HG03521 (cell line): ENCODE data around the gene CCDC51.
"Not testable (repeated sequence)": the region's sequence is repeated elsewhere in the genome, so short reads cannot be mapped to it uniquely, and the experiment has no call there.

ENCODE experiments used
- ATAC-seq: cut with Tn5 transposase; IDR thresholded peaks from one replicate; pipeline ENCODE4 v1.9.1; 2021; ENCODE audit warnings: mild to moderate bottlenecking, moderate library complexity; ENCODE audit not compliant: unreplicated experiment

CCDC51 gene, protein sequence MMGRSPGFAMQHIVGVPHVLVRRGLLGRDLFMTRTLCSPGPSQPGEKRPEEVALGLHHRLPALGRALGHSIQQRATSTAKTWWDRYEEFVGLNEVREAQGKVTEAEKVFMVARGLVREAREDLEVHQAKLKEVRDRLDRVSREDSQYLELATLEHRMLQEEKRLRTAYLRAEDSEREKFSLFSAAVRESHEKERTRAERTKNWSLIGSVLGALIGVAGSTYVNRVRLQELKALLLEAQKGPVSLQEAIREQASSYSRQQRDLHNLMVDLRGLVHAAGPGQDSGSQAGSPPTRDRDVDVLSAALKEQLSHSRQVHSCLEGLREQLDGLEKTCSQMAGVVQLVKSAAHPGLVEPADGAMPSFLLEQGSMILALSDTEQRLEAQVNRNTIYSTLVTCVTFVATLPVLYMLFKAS

DNA sequence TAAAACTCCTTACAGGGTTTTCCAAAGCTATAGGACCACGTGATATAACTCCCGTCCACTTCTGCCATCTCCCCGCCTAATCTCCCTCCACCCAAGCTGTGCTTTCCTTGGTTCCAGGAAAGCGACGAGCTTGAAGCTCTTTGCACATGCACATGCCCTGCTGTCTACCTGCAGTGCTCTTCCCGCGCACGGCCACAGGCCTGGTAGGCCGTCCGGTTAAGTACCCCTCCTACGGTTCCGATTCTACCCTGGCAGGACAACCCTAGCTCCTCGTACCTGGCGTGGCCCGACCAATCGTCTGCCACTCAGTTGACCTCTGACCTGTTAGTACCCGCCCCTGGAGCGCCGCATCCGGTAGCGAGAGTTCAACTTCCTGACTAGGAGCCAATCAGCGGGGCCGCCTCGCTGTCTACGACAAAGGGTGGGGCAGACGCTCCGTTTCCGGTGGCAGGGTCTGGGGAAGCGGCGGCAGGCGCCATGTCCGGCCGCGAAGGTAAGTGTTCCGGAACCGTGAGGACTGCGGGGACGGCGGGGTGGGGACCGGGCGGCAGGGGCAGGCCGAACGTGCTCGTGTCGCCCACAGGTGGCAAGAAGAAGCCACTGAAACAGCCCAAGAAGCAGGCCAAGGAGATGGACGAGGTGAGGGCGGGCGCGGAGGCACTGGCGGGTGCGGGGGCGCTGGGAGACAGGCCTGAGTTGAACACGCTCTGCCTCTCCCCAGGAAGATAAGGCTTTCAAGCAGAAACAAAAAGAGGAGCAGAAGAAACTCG lies at the start of gene CCDC51, which contains the start of gene TMA7:
CCDC51 (minus strand) TSS at position 300 of the 770 bp plus-strand sequence. CDS start 4,991 bp downstream, outside the sequence.
TMA7 (plus strand) TSS at position 438 of the 770 bp plus-strand sequence; CDS start at position 478, 40 bp downstream.
- ATAC-seq: peak; percentile 99

GRCh38 chr3:48486952-48487351 lies 47.0 kb upstream of the CCDC51 start:
- no peak for ATAC-seq

GRCh38 chr3:48482822-48483221 lies 42.9 kb upstream of the CCDC51 start:
- ATAC-seq: not testable (repeated sequence)

GRCh38 chr3:48480891-48481290 lies 41.0 kb upstream of the CCDC51 start:
- not testable (repeated sequence) for ATAC-seq

GRCh38 chr3:48478626-48479555 lies 39.0 kb upstream of the CCDC51 start:
- no peak for ATAC-seq

- no peak for ATAC-seq
Observed at GRCh38 chr3:48477959-48478520, 38.1 kb upstream of the CCDC51 start.

DNA sequence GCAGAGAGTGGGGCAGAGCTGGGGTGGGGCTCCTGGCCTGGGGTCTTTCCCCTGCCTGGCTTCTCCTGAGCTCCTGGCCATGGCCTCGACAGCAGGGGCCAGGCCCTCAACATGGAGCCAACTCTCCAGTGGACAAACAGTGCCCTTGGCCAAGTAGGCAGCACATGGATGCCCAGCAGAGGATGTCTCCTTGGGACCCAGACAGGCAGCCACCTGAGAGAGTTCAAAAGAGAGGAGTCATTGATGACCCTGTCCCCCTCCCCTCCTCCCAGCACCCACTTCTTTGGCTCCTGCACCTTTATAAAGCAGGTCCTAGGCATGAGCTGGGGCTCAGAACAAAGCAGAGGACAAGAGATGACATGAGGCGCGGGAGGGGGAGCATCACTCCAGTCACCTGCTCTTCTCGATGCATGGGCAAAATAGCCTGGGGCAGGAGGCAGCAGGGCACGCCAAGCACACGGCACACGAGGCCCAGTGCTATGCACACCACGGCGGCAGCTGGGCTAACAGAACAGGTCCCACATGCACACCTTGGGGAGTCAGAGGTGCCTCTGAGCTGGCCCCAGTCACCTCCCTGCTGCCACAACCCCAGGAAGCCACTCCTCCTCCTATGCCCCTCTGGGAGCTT lies 36.6 kb upstream of the CCDC51 start:
- no peak for ATAC-seq

DNA sequence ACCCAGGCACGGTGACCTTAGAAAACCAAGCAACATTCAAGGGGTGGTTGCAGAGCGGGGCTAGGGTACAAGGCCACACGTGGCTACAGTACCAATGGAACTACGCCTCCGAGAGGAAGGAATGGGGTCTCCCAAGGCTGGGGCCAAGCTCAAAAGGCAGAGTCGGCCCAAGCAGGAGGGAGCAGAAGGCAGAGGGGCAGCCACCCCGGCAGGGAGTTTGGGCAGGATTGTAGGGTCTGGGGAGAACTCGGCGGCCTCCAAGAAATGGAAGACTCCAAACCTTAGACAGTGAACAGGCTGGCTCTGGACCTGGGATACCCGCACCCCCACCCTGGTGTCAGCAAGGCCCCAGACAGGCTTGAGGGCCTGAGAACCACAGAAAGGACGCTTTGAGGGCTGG lies 35.3 kb upstream of the CCDC51 start:
- ATAC-seq: no peak

- ATAC-seq: no peak
Observed at GRCh38 chr3:48474619-48475018, 34.7 kb upstream of the CCDC51 start.

DNA sequence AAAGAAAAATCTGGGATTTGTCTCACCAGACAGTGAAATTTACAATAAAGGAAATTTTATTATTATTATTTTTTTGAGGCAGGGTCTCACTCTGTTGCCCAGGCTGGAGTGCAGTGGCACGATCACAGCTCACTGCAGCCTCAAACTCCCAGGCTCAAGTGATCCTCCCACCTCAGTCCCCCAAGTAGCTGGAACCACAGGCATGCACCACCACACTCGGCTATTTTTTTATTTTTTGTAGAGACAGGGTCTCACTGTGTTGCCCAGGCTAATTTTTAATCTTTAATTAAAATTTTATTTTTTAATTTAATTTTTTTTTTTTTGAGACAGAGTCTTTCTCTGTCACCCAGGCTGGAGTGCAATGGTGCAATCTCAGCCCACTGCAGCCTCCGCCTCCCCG lies 34.1 kb upstream of the CCDC51 start:
- ATAC-seq: not testable (repeated sequence)

DNA sequence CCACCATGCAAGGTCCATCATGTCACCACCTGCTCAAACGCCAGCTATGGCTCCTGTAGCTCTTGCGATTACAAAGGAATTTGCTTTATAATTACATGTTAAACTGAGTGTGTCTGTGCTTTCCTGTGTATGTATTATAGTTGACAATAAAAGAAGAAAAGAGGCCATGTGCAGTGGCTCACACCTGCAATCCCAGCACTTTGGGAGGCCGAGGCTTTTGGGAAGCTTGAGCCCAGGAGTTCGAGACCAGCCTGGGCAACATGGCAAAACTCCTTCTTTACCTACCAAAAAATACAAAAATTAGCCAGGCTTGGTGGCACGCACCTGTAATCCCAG lies 33.7 kb upstream of the CCDC51 start:
- ATAC-seq: no peak

- peak; percentile 70 for ATAC-seq
Observed at GRCh38 chr3:48472923-48473616, 33.2 kb upstream of the CCDC51 start.

DNA sequence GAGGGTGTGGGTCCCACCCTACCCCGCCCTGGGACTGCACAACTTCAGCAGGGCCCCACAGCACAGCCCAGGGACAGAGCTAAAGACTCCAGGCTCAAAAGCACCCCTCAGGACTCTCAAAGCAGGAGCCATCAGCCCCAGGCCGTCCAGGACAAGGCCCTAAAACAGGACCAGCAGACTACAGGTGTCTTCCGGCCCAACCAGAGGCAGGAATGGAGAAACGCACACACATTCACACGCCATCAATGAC lies 32.7 kb upstream of the CCDC51 start:
- no peak for ATAC-seq

DNA sequence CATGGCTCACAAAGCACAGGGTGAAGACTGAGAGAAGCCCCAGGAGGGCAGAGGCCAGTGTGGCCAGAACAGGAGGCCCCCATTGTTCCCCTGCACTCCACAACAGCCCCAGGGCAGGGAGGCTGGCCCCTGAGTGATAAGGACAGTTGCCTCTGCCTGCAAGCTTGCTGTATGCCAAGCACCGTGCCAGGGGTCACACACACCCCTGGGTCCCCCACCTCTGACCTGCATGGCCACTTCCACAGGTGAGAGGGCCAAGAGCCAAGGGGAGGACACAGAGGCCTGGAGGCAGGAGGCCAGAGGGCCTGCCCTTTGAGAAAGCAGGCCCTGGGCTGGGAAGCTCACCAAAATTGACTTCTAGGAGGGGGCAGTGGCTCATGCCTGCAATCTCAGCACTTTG lies 30.4 kb upstream of the CCDC51 start:
- no peak for ATAC-seq

DNA sequence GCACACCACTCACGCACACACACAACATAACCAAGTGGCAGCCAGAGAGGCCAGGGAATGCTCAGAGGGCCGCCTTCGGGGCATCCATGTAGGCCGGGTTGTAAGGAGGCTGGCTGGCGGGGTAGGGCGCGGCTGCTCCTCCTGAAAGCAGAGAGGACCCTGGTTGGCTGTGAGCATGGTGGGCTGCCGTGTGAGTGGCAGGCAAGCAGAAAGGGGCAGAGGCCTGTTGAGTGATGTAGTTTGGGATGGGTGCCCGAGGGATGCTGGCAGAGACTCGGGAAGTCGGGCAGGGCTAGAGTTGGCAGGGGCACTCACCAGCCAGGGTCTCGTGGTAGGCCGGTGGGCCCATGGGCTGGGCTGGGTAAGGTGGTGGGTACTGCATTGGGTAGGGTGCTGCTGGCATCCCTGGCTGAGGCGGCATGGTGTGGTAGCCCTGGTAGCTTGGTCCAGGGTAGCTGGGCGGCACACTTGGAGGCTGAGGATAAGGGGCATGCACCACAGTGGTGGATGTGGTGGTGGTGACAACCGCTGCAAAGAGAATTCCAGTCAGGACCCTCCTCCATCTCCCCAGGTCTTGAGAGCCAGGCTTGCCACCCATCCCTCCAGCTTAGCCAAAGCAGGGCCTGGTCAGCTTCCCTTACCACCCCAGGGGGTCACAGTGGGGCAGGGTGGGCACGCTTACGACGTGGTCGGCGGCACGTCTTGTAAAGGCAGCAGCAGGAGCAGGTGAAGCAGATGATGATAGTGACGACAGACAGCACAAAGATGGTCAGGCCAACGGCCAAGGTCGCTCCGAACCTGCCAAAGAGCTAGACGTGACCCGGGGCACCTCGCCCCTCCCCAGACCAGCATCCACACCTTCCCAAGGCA lies 29.4 kb upstream of the CCDC51 start:
- no peak for ATAC-seq

GRCh38 chr3:48468329-48468731 lies 28.4 kb upstream of the CCDC51 start:
- ATAC-seq: no peak

GRCh38 chr3:48467473-48468267 lies 27.8 kb upstream of the CCDC51 start:
- no peak for ATAC-seq

GRCh38 chr3:48467110-48467454 lies 27.2 kb upstream of the CCDC51 start:
- no peak for ATAC-seq
